ENCODE data around the gene ZRSR2.

- TF ChIP-seq, protein P1, sequence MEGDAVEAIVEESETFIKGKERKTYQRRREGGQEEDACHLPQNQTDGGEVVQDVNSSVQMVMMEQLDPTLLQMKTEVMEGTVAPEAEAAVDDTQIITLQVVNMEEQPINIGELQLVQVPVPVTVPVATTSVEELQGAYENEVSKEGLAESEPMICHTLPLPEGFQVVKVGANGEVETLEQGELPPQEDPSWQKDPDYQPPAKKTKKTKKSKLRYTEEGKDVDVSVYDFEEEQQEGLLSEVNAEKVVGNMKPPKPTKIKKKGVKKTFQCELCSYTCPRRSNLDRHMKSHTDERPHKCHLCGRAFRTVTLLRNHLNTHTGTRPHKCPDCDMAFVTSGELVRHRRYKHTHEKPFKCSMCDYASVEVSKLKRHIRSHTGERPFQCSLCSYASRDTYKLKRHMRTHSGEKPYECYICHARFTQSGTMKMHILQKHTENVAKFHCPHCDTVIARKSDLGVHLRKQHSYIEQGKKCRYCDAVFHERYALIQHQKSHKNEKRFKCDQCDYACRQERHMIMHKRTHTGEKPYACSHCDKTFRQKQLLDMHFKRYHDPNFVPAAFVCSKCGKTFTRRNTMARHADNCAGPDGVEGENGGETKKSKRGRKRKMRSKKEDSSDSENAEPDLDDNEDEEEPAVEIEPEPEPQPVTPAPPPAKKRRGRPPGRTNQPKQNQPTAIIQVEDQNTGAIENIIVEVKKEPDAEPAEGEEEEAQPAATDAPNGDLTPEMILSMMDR (conservative IDR thresholded peaks at IDR 0.05; ENCODE audit: low read length): no peak
- TF ChIP-seq EZH2phosphoT487 (IDR thresholded peaks at IDR 0.05; ENCODE audit: borderline replicate concordance): no peak
These were observed 8.2 kb upstream of the ZRSR2 start for GRCh38 chrX:15781961-15782699.

Data from Loucy (cell line).